HG03571 (cell line): ENCODE data around the gene KLHL26.

Experiments
- ATAC-seq: cut with Tn5 transposase; IDR thresholded peaks from one replicate; pipeline ENCODE4 v1.9.1; 2021; ENCODE audit not compliant: unreplicated experiment

The KLHL26 gene

GRCh38 chr19:18712981-18713380 lies 76.2 kb downstream of the KLHL26 start:
- no peak for ATAC-seq

GRCh38 chr19:18713550-18714117 lies 76.8 kb downstream of the KLHL26 start:
- no peak for ATAC-seq

- no peak for ATAC-seq
These were observed 78.6 kb downstream of the KLHL26 start for GRCh38 chr19:18715416-18715815.

- no peak for ATAC-seq
These were observed 80.0 kb downstream of the KLHL26 start for GRCh38 chr19:18716857-18717256.

GRCh38 chr19:18717601-18718000 lies 80.8 kb downstream of the KLHL26 start:
- ATAC-seq: no peak

GRCh38 chr19:18718015-18718526 lies 81.2 kb downstream of the KLHL26 start:
- ATAC-seq: no peak

GRCh38 chr19:18718846-18719458 lies 82.1 kb downstream of the KLHL26 start:
- ATAC-seq: no peak

- no peak for ATAC-seq
These were observed 82.7 kb downstream of the KLHL26 start for GRCh38 chr19:18719541-18719940.
